ENCODE results near the gene MAST1. TPM values are rescaled to one million over a fixed set of nuclear protein-coding genes. Genes with fewer than 3 reads are reported as not detected.
A peak's percentile ranks its signal among the peaks of the same experiment; 100 is the strongest.

MAST1 gene
- total and polyA plus RNA-seq, 8 donors = 0.43 to 33.9 (median 1.3) TPM; not detected in 1

- H3K27ac ChIP-seq = no peak overlapping the region
- peaks cover 21 to 100% (median 81%) of the 10 kb centered on the region in 3 donors for H3K27me3 ChIP-seq
- H3K9me3 ChIP-seq = no peaks in the 10 kb centered on the region
- peak; percentile 49 to 65 for DNase-seq
- no peak overlapping the region for H3K4me3 ChIP-seq
- no peaks in the 10 kb centered on the region for H3K36me3 ChIP-seq
- TF ChIP-seq CTCF (IDR thresholded peaks at IDR 0.05) (no peak), POLR2AphosphoS5 (IDR thresholded peaks at IDR 0.05) (no peak), EP300 (IDR thresholded peaks at IDR 0.05) (no peak), POLR2A (IDR thresholded peaks at IDR 0.05) (no peak)
- intact Hi-C loops (cut with DNase I; ENCODE audit: low total_unique reads) = no loop called here
- peaks cover 3 to 34% (median 29%) of the 10 kb centered on the region in 4 donors for H3K4me1 ChIP-seq
- WGBS, 5 donors = 5 to 7% (median 6%) methylated on average over 23 of the region's 23 CpGs
These were observed 9.8 kb upstream of the MAST1 start for GRCh38 chr19:12828494-12828893.

DNA sequence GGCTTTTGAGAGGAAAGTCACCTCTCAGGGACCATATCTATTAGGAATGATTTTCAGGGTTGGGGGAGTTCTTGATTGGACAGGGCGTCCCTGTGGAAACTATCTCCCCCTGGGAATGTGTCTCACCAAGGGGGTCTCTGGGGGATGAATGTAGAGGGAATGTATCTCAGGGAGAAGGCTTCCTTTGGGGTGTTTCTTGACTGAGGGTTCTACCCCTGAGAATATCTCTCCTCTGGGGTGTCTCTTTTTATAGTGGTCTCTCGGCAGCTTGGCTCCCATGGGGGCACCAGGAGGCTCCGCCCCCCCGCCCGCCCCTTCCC is 4.9 kb upstream of the MAST1 start:
- H3K4me3 ChIP-seq = peak overlapping the region; percentile 45 to 65 (median 48)
- no peaks in the 10 kb centered on the region for H3K36me3 ChIP-seq
- no peak for TF ChIP-seq CTCF (IDR thresholded peaks at IDR 0.05)
- no peak for TF ChIP-seq POLR2AphosphoS5 (IDR thresholded peaks at IDR 0.05)
- no peak for TF ChIP-seq EP300 (IDR thresholded peaks at IDR 0.05)
- no peak for TF ChIP-seq POLR2A (IDR thresholded peaks at IDR 0.05)
- WGBS, 5 donors = 1 to 4% (median 3%) methylated on average over 2 to 5 of the region's 5 CpGs
- no peak for DNase-seq
- H3K27me3 ChIP-seq = peaks cover 33 to 100% (median 93%) of the 10 kb centered on the region in 3 donors
- H3K27ac ChIP-seq = no peak overlapping the region
- no peaks in the 10 kb centered on the region for H3K9me3 ChIP-seq
- H3K4me1 ChIP-seq = peaks cover 17 to 52% (median 45%) of the 10 kb centered on the region in 4 donors
- intact Hi-C loops (cut with DNase I; ENCODE audit: low total_unique reads) = no loop called here

GRCh38 chr19:12833738-12834565 is 4.4 kb upstream of the MAST1 start:
- H3K4me1 ChIP-seq = peaks cover 22 to 54% (median 46%) of the 10 kb centered on the region in 4 donors
- no peaks in the 10 kb centered on the region for H3K36me3 ChIP-seq
- H3K27me3 ChIP-seq = peaks cover 38 to 100% (median 94%) of the 10 kb centered on the region in 3 donors
- peak overlapping the region; percentile 45 to 65 (median 48) for H3K4me3 ChIP-seq
- 1 to 4% (median 2%) methylated on average over 28 to 79 of the region's 87 CpGs for WGBS, 5 donors
- H3K27ac ChIP-seq = no peak overlapping the region
- intact Hi-C loops (cut with DNase I; ENCODE audit: low total_unique reads) = no loop called here
- H3K9me3 ChIP-seq = no peaks in the 10 kb centered on the region
- TF ChIP-seq POLR2A (IDR thresholded peaks at IDR 0.05) (no peak), EP300 (IDR thresholded peaks at IDR 0.05) (no peak), CTCF (IDR thresholded peaks at IDR 0.05) (no peak), POLR2AphosphoS5 (IDR thresholded peaks at IDR 0.05) (no peak)
- DNase-seq = peak; percentile 28 to 71

DNA sequence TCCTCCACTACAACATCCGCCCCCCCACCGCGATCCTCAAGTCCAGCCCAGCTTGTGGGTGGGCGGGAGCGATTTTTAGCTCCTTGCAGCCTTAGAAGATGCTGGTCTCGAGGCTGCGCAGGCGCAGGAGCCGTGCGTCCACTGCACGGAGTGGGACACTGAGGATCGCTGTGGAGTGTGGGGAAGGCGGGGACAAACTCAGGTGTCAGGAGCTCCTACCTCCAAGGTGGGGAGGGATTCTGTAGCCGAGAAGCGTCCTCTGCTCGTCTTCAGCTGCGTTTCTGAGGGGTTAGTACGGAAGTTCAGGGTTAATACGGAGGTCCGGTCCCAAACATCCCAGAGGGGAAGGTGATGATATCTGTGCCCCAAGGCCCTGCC is 3.8 kb upstream of the MAST1 start, which contains the start of gene RTBDN:
TSS of gene RTBDN (minus strand) at position 14 of the 378 bp plus-strand sequence. CDS start 4,600 bp downstream, outside the sequence.
- Histone ChIP-seq H3K4me1 (peaks cover 24 to 55% (median 47%) of the 10 kb centered on the region in 4 donors), H3K27me3 (peaks cover 40 to 100% (median 94%) of the 10 kb centered on the region in 3 donors), H3K27ac (no peak within 1 kb of the TSS), H3K36me3 (no peaks in the 10 kb centered on the region), H3K9me3 (no peaks in the 10 kb centered on the region), H3K4me3 (peak within 1 kb of the TSS; percentile 45 to 65 (median 48))
- WGBS, 5 donors = 4 to 14% (median 8%) methylated on average over 11 to 20 of the region's 20 CpGs
- DNase-seq = peak in 1 of 2 donors; percentile 37
- TF ChIP-seq POLR2AphosphoS5 (IDR thresholded peaks at IDR 0.05) (no peak), CTCF (IDR thresholded peaks at IDR 0.05) (no peak), EP300 (IDR thresholded peaks at IDR 0.05) (no peak), POLR2A (IDR thresholded peaks at IDR 0.05) (no peak)
- intact Hi-C loops (cut with DNase I; ENCODE audit: low total_unique reads) = no loop called here

Measured in stomach (tissue), 9 donors.